ENCODE measurements around the gene CDC42EP5. TPM values are rescaled to one million over a fixed set of nuclear protein-coding genes. Genes with fewer than 3 reads are reported as not detected.
"Not testable (repeated sequence)": the region's sequence is repeated elsewhere in the genome, so short reads cannot be mapped to it uniquely, and the experiment has no call there.

CDC42EP5 gene
- total and polyA plus RNA-seq, 4 donors = 15.8 to 25.7 (median 21.3) TPM

- H3K4me1 ChIP-seq (ENCODE audit: control insufficient read depth in 5 of 5, insufficient read depth in 5 of 5, low read length in 5 of 5) = peaks cover 10 to 28% (median 15%) of the 10 kb centered on the region in 5 donors
- DNase-seq (peak; percentile 98 to 99 (median 98)), ATAC-seq (ENCODE audit: insufficient read depth, low FRiP score) (peak; percentile 92)
- 0 to 1% methylated on average over 84 to 96 of the region's 96 CpGs for WGBS, 2 donors
- H3K27me3 ChIP-seq (ENCODE audit: control insufficient read depth in 3 of 3, insufficient read depth in 3 of 3, low read length in 2 of 3) = no peaks in the 10 kb centered on the region
- peaks cover 0 to 45% (median 33%) of the 10 kb centered on the region in 4 donors for H3K36me3 ChIP-seq (ENCODE audit: control insufficient read depth in 4 of 4, insufficient read depth in 4 of 4, low read length in 4 of 4)
- H3K9me3 ChIP-seq (ENCODE audit: control insufficient read depth in 4 of 4, insufficient read depth in 3 of 4, low read length in 3 of 4) = no peaks in the 10 kb centered on the region
- H3K9ac ChIP-seq (ENCODE audit: insufficient read depth in 1 of 2, low read length in 2 of 2) = peak within 1 kb of the TSS; percentile 85 to 94
- peak within 1 kb of the TSS; percentile 96 for H3K4me3 ChIP-seq
- no peak for TF ChIP-seq CTCF (IDR thresholded peaks at IDR 0.05; ENCODE audit: control extremely low read depth, extremely low read depth)
- peak within 1 kb of the TSS; percentile 97 to 98 for H3K27ac ChIP-seq (ENCODE audit: low read depth in 1 of 2, low read length in 1 of 2)
Measured at GRCh38 chr19:54448774-54449700, 24.1 kb downstream of the CDC42EP5 start, which contains the start of gene LENG8. Gene LENG8, plus strand, starts transcription at chr19:54449199. Its CDS starts 2,146 bp downstream, at chr19:54451345.

- peak; percentile 71 to 79 (median 78) for DNase-seq
- TF ChIP-seq CTCF (IDR thresholded peaks at IDR 0.05; ENCODE audit: control extremely low read depth, extremely low read depth) = no peak
- ATAC-seq (ENCODE audit: insufficient read depth, low FRiP score) = peak; percentile 13
- 1% methylated on average over 34 of the region's 34 CpGs for WGBS, 2 donors
- H3K4me3 ChIP-seq = peak overlapping the region; percentile 96
- H3K9ac ChIP-seq (ENCODE audit: insufficient read depth in 1 of 2, low read length in 2 of 2) = peak overlapping the region; percentile 74 to 81
- H3K27me3 ChIP-seq (ENCODE audit: control insufficient read depth in 3 of 3, insufficient read depth in 3 of 3, low read length in 2 of 3) = no peaks in the 10 kb centered on the region
- peak overlapping the region; percentile 97 to 98 for H3K27ac ChIP-seq (ENCODE audit: low read depth in 1 of 2, low read length in 1 of 2)
- peaks cover 0 to 37% (median 26%) of the 10 kb centered on the region in 4 donors for H3K36me3 ChIP-seq (ENCODE audit: control insufficient read depth in 4 of 4, insufficient read depth in 4 of 4, low read length in 4 of 4)
- H3K9me3 ChIP-seq (ENCODE audit: control insufficient read depth in 4 of 4, insufficient read depth in 3 of 4, low read length in 3 of 4) = no peaks in the 10 kb centered on the region
- peaks cover 10 to 28% (median 15%) of the 10 kb centered on the region in 5 donors for H3K4me1 ChIP-seq (ENCODE audit: control insufficient read depth in 5 of 5, insufficient read depth in 5 of 5, low read length in 5 of 5)
Measured at GRCh38 chr19:54448040-54448773, 24.9 kb downstream of the CDC42EP5 start.

DNA sequence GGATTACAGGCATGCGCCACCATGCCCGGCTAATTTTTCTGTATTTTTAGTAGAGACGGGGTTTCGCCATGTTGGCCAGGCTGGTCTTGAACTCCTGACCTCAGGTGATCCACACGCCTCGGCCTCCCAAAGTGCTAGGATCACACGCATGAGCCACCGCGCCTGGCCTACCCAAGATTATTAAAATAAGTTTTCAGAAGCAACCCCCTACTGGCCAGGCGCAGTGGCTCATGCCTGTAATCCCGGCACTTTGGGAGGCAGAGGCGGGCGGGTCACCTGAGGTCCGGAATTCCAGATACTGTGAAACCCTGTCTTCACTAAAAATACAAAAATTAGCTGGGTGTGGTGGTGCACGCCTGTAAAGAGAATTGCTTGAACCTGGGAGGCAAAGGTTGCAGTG is 26.7 kb downstream of the CDC42EP5 start:
- 95% methylated on average over 15 of the region's 15 CpGs for WGBS, 2 donors
- not testable (repeated sequence) for DNase-seq

More for the DNA sequence above, 26.7 kb downstream of the CDC42EP5 start:
- H3K9me3 ChIP-seq (ENCODE audit: control insufficient read depth in 4 of 4, insufficient read depth in 3 of 4, low read length in 3 of 4); H3K27ac ChIP-seq (ENCODE audit: low read depth in 1 of 2, low read length in 1 of 2); ATAC-seq (ENCODE audit: insufficient read depth, low FRiP score); H3K27me3 ChIP-seq (ENCODE audit: control insufficient read depth in 3 of 3, insufficient read depth in 3 of 3, low read length in 2 of 3); H3K4me3 ChIP-seq; H3K9ac ChIP-seq (ENCODE audit: insufficient read depth in 1 of 2, low read length in 2 of 2): not testable (repeated sequence)
- peaks cover 8 to 27% (median 15%) of the 10 kb centered on the region in 5 donors for H3K4me1 ChIP-seq (ENCODE audit: control insufficient read depth in 5 of 5, insufficient read depth in 5 of 5, low read length in 5 of 5)
- peaks cover 0 to 20% (median 9%) of the 10 kb centered on the region in 4 donors for H3K36me3 ChIP-seq (ENCODE audit: control insufficient read depth in 4 of 4, insufficient read depth in 4 of 4, low read length in 4 of 4)
